ENCODE measurements around the gene NKAIN2.

- TF ChIP-seq CTCF (IDR thresholded peaks at IDR 0.05): no peak
- TF ChIP-seq ZFX (IDR thresholded peaks at IDR 0.05; ENCODE audit: borderline replicate concordance): no peak
Observed at GRCh38 chr6:124053315-124053714, 249.7 kb downstream of the NKAIN2 start.

Data from 22Rv1 (cell line).